HFFc6 (cell line): ENCODE results near the gene SNX15. TPM values are rescaled to one million over a fixed set of nuclear protein-coding genes. Genes with fewer than 3 reads are reported as not detected.

Experiments used
- DNase-seq: peaks from one replicate; pipeline ENCODE4 v3.0.0-alpha.2; 2018
- H3K27ac Mint-ChIP-seq: 2 replicates; pipeline ENCODE4 v1.8.0; 2020; ENCODE audit warnings: mild to moderate bottlenecking, mixed read lengths
- H3K27me3 Mint-ChIP-seq: 2 replicates; pipeline ENCODE4 v1.8.0; 2021; ENCODE audit warnings: mild to moderate bottlenecking, moderate library complexity, mixed read lengths; ENCODE audit not compliant: insufficient read depth
- H3K36me3 Mint-ChIP-seq: 2 replicates; pipeline ENCODE4 v1.8.0; 2021; ENCODE audit warnings: low read depth, mixed read lengths
- H3K4me1 Mint-ChIP-seq: 2 replicates; pipeline ENCODE4 v1.8.0; 2020; ENCODE audit warnings: low read depth, mixed read lengths
- H3K4me3 Mint-ChIP-seq: 2 replicates; pipeline ENCODE4 v1.8.0; 2020; ENCODE audit warnings: mild to moderate bottlenecking, moderate library complexity, mixed read lengths
- H3K9me3 Mint-ChIP-seq: 2 replicates; pipeline ENCODE4 v1.8.0; 2020; ENCODE audit warnings: mild to moderate bottlenecking, mixed read lengths
- CTCF ChIP-seq: fragments of 200-600 bp; sonication (generic); IDR thresholded peaks from 2 replicates; pipeline ENCODE4 v1.5.0; 2021; ENCODE audit warnings: antibody characterized with exemption, mild to moderate bottlenecking
- total RNA-seq, 6 experiments: library from RNA; stranded (reverse); fragmentation: NEBNext Ultra II Directional; extraction: Animal tissue kit (Norgen Biotek cat#: 25700); gene quantifications; 2 replicates in 1 of 6; 3 replicates in 5 of 6; pipeline ENCODE4 v1.2.3, GENCODE V29; 2021

Gene SNX15
- total RNA-seq, 6 experiments from 2014 or later, result 18.7 to 26.6 (median 25.0) TPM

- TF ChIP-seq CTCF, result no peak
- no peak for DNase-seq
- Mint-ChIP-seq H3K27me3 (peaks cover 10% of the 10 kb centered on the region), H3K9me3 (no peaks in the 10 kb centered on the region), H3K36me3 (no peaks in the 10 kb centered on the region), H3K27ac (no peak overlapping the region), H3K4me1 (no peaks in the 10 kb centered on the region), H3K4me3 (no peak overlapping the region)
Measured at GRCh38 chr11:65051398-65051858, 24.2 kb downstream of the SNX15 start.

- TF ChIP-seq CTCF, result no peak
- peaks cover 12% of the 10 kb centered on the region for H3K27me3 Mint-ChIP-seq
- H3K36me3 Mint-ChIP-seq, result no peaks in the 10 kb centered on the region
- no peak overlapping the region for H3K27ac Mint-ChIP-seq
- H3K4me1 Mint-ChIP-seq, result no peaks in the 10 kb centered on the region
- H3K4me3 Mint-ChIP-seq, result no peak overlapping the region
- no peaks in the 10 kb centered on the region for H3K9me3 Mint-ChIP-seq
- no peak for DNase-seq
Measured at GRCh38 chr11:65053827-65054508, 26.7 kb downstream of the SNX15 start.

DNA sequence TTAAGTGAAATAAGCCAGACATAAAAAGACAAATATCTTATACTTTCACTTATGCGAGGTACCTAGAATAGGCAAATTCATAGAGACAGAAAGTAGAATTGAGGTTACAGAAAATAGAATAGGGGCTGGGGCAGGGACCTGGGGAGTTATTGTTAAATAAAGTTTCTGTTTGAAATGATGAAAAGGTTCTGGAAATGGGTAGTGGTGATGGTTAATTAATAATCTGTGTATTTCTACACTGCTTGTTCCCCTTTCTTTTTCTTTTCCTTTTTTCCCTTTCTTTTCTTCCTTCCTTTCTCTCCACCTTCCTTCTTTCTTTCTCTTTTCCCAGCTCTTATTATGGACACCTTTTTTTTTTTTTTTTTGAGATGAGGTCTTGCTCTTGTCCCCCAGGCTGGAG is 28.3 kb downstream of the SNX15 start:
- H3K4me3 Mint-ChIP-seq, result no peak overlapping the region
- no peaks in the 10 kb centered on the region for H3K9me3 Mint-ChIP-seq
- H3K4me1 Mint-ChIP-seq, result no peaks in the 10 kb centered on the region
- no peak overlapping the region for H3K27ac Mint-ChIP-seq
- no peak for TF ChIP-seq CTCF
- no peaks in the 10 kb centered on the region for H3K36me3 Mint-ChIP-seq
- DNase-seq, result no peak
- H3K27me3 Mint-ChIP-seq, result peaks cover 19% of the 10 kb centered on the region

DNA sequence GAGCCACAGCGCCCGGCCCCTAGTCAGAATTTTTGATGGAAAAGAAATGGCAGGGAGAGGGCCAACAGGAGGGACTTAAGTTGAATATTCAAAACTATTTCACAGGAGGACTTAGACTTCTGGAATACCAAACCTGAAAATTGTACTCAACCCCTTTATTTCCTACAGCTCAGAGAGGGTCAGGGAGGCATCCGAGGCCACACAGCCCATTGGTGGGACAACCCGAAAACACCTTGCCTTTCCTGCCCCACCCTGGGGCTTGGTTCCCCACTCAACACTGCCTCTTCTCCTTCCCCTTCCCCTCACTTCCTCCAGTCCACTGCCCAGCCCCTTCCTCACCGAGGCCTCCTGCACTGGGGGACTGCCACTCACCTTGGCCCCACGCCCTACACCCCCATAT is 29.8 kb downstream of the SNX15 start:
- Mint-ChIP-seq H3K27me3 (peaks cover 18% of the 10 kb centered on the region), H3K36me3 (no peaks in the 10 kb centered on the region), H3K27ac (no peak overlapping the region), H3K9me3 (no peaks in the 10 kb centered on the region), H3K4me1 (peaks cover 7% of the 10 kb centered on the region; the same call in 1 of the 2 replicates), H3K4me3 (no peak overlapping the region)
- no peak for DNase-seq
- no peak for TF ChIP-seq CTCF

DNA sequence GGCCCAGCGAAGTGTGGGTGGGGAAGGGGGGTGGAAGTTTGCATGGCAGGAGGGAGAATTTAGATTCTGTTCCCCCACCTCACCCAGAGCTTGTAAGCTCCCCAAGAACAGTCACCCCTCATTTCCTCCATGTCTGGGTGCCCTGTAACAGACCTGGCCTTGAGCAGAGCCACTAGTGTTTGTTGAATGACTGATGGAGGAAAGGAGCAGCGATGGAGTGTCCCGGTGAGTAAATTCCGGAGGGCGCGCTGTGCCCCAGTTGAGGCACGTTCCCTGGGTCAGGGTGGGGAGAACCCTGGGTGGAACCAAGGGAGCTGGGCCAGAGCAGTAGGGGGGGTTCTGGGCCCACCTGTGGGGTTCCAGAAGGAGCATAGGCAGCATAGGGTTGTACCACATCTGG is 30.3 kb downstream of the SNX15 start:
- TF ChIP-seq CTCF, result no peak
- no peak overlapping the region for H3K4me3 Mint-ChIP-seq
- no peak for DNase-seq
- peaks cover 7% of the 10 kb centered on the region; the same call in 1 of the 2 replicates for H3K4me1 Mint-ChIP-seq
- no peak overlapping the region for H3K27ac Mint-ChIP-seq
- H3K36me3 Mint-ChIP-seq, result no peaks in the 10 kb centered on the region
- peaks cover 18% of the 10 kb centered on the region for H3K27me3 Mint-ChIP-seq
- no peaks in the 10 kb centered on the region for H3K9me3 Mint-ChIP-seq
